Activated CD8-positive, alpha-beta T cell treated with anti-CD3 and anti-CD28 coated beads for 36 hours (primary cell): ENCODE results near the gene ISCA2. TPM values are rescaled to one million over a fixed set of nuclear protein-coding genes. Genes with fewer than 3 reads are reported as not detected.

Source experiments
- ATAC-seq: fragments of 200-7000 bp; cut with Tn5 transposase; one replicate; pipeline ENCODE4 v1.10.0; 2021; ENCODE audit warnings: mild to moderate bottlenecking, moderate library complexity
- CTCF ChIA-PET: fragments of 350-600 bp; sonication (Branson Sonifier 250); formaldehyde crosslinking; loops from one replicate; lab custom pipeline; 2021; ENCODE audit warnings: antibody characterized with exemption; lab: Charles Lee
- POLR2A ChIA-PET: fragments of 350-600 bp; sonication (Branson Sonifier 250); formaldehyde crosslinking; loops from one replicate; lab custom pipeline; 2021; ENCODE audit warnings: antibody characterized with exemption; lab: Charles Lee
- DNase-seq: peaks from one replicate; pipeline ENCODE4 v3.0.0-alpha.2; 2020
- H3K27ac Mint-ChIP-seq: one replicate; pipeline ENCODE4 v1.8.0; 2021; ENCODE audit warnings: mild to moderate bottlenecking, mixed read lengths
- H3K27me3 Mint-ChIP-seq: one replicate; pipeline ENCODE4 v1.8.0; 2021; ENCODE audit warnings: mixed read lengths
- H3K36me3 Mint-ChIP-seq: one replicate; pipeline ENCODE4 v1.8.0; 2021; ENCODE audit warnings: low read depth, mixed read lengths
- H3K4me1 Mint-ChIP-seq: one replicate; pipeline ENCODE4 v1.8.0; 2021; ENCODE audit warnings: low read depth, mixed read lengths
- H3K4me3 Mint-ChIP-seq: one replicate; pipeline ENCODE4 v1.8.0; 2021; ENCODE audit warnings: mild to moderate bottlenecking, moderate library complexity, mixed read lengths
- H3K9me3 Mint-ChIP-seq: one replicate; pipeline ENCODE4 v1.8.0; 2021; ENCODE audit warnings: mixed read lengths
- CTCF ChIP-seq: fragments of 200-600 bp; IDR thresholded peaks from one replicate; pipeline ENCODE4 v1.8.0; 2022; ENCODE audit warnings: antibody characterized with exemption, mild to moderate bottlenecking
- intact Hi-C: fragments of 100-400 bp; cut with micrococcal nuclease; formaldehyde crosslinking; loops from one replicate; pipeline ENCODE4 v1.10.0; 2022
- total RNA-seq, 2 experiments: library from RNA; stranded (reverse); gene quantifications; one replicate each; pipeline ENCODE4 v1.2.3, GENCODE V29; 2021

ISCA2 gene
- total RNA-seq, 2 experiments from 2014 or later: 29.1 to 31.7 TPM

- ChIA-PET POLR2A (interaction anchor here (0.7 kb wide), 1 partner anchor 93 kb away, joined by 3 read pairs; no protein-coding TSS in a partner anchor), CTCF (no interaction called here)
- ATAC-seq: no peak
- peaks cover 1% of the 10 kb centered on the region for H3K27me3 Mint-ChIP-seq
- no peak for DNase-seq
- no peak for TF ChIP-seq CTCF
- no peaks in the 10 kb centered on the region for H3K9me3 Mint-ChIP-seq
- no peak overlapping the region for H3K4me3 Mint-ChIP-seq
- H3K27ac Mint-ChIP-seq: no peak overlapping the region
- no peaks in the 10 kb centered on the region for H3K36me3 Mint-ChIP-seq
- H3K4me1 Mint-ChIP-seq: no peaks in the 10 kb centered on the region
- intact Hi-C loops: no loop called here
These were observed 28.2 kb upstream of the ISCA2 start for GRCh38 chr14:74465335-74465734.

- H3K27ac Mint-ChIP-seq: no peak overlapping the region
- ATAC-seq (no peak), DNase-seq (no peak)
- no peaks in the 10 kb centered on the region for H3K36me3 Mint-ChIP-seq
- POLR2A ChIA-PET: no interaction called here
- no peaks in the 10 kb centered on the region for H3K4me1 Mint-ChIP-seq
- no peaks in the 10 kb centered on the region for H3K27me3 Mint-ChIP-seq
- TF ChIP-seq CTCF: no peak
- CTCF ChIA-PET: no interaction called here
- intact Hi-C loops: no loop called here
- H3K4me3 Mint-ChIP-seq: no peak overlapping the region
- no peaks in the 10 kb centered on the region for H3K9me3 Mint-ChIP-seq
These were observed 25.1 kb upstream of the ISCA2 start for GRCh38 chr14:74468513-74468912.

GRCh38 chr14:74469548-74470518 lies 23.7 kb upstream of the ISCA2 start:
- no peaks in the 10 kb centered on the region for H3K4me1 Mint-ChIP-seq
- ATAC-seq (no peak), DNase-seq (no peak)
- no peak overlapping the region for H3K27ac Mint-ChIP-seq
- intact Hi-C loops: no loop called here
- H3K9me3 Mint-ChIP-seq: no peaks in the 10 kb centered on the region
- POLR2A ChIA-PET: interaction anchor here (0.6 kb wide), 1 partner anchor 42 kb away, joined by 3 read pairs; no protein-coding TSS in a partner anchor
- H3K36me3 Mint-ChIP-seq: no peaks in the 10 kb centered on the region
- no peak overlapping the region for H3K4me3 Mint-ChIP-seq
- CTCF ChIA-PET: interaction anchor here (0.8 to 1.5 kb wide), 2 partner anchors 9 to 10 kb away, joined by 3 read pairs; no protein-coding TSS in a partner anchor
- no peaks in the 10 kb centered on the region for H3K27me3 Mint-ChIP-seq
- TF ChIP-seq CTCF: no peak

GRCh38 chr14:74472601-74473000 lies 21.0 kb upstream of the ISCA2 start:
- Mint-ChIP-seq H3K36me3 (no peaks in the 10 kb centered on the region), H3K27me3 (no peaks in the 10 kb centered on the region), H3K4me3 (no peak overlapping the region), H3K27ac (no peak overlapping the region), H3K9me3 (no peaks in the 10 kb centered on the region), H3K4me1 (peaks cover 5% of the 10 kb centered on the region)
- ChIA-PET CTCF (no interaction called here), POLR2A (no interaction called here)
- no peak for DNase-seq
- intact Hi-C loops: no loop called here
- no peak for ATAC-seq
- TF ChIP-seq CTCF: no peak

GRCh38 chr14:74474376-74474775 lies 19.2 kb upstream of the ISCA2 start:
- Mint-ChIP-seq H3K36me3 (no peaks in the 10 kb centered on the region), H3K4me1 (peaks cover 5% of the 10 kb centered on the region), H3K27ac (no peak overlapping the region), H3K9me3 (no peaks in the 10 kb centered on the region), H3K4me3 (no peak overlapping the region), H3K27me3 (no peaks in the 10 kb centered on the region)
- ATAC-seq (no peak), DNase-seq (no peak)
- CTCF ChIA-PET: interaction anchor here (1.6 kb wide), 1 partner anchor 12 kb away, joined by 3 read pairs; no protein-coding TSS in a partner anchor
- intact Hi-C loops: no loop called here
- TF ChIP-seq CTCF: no peak
- POLR2A ChIA-PET: interaction anchor here (1.0 kb wide), 1 partner anchor 10 kb away, joined by 3 read pairs; no protein-coding TSS in a partner anchor
